Fibroblast of lung (primary cell): ENCODE data around the gene LDHAL6A. TPM values are rescaled to one million over a fixed set of nuclear protein-coding genes. Genes with fewer than 3 reads are reported as not detected.

Source experiments
- DNase-seq, 2 donors: peaks; one replicate each; pipeline versions ENCODE4 v3.0.0 to v3.0.0-alpha.2; 2010; ENCODE audit warnings: low read depth in 2 of 2
- H2AFZ ChIP-seq: 2 replicates; pipeline ENCODE4 v1.5.1; 2012; ENCODE audit warnings: low read length, control low read depth, inconsistent platforms
- H3K27ac ChIP-seq: 2 replicates; pipeline ENCODE4 v1.5.1; 2011; ENCODE audit warnings: low read length, control low read depth; ENCODE audit not compliant: insufficient read depth
- H3K27me3 ChIP-seq: 2 replicates; pipeline ENCODE4 v1.5.1; 2011; ENCODE audit warnings: mild to moderate bottlenecking, low read length; ENCODE audit not compliant: control insufficient read depth, insufficient read depth
- H3K36me3 ChIP-seq: 2 replicates; pipeline ENCODE4 v1.5.1; 2011; ENCODE audit warnings: low read length; ENCODE audit not compliant: control insufficient read depth, insufficient read depth
- H3K4me1 ChIP-seq: 2 replicates; pipeline ENCODE4 v1.5.1; 2011; ENCODE audit warnings: low read length; ENCODE audit not compliant: control insufficient read depth, insufficient read depth; ENCODE audit errors: extremely low read depth
- H3K4me2 ChIP-seq: 2 replicates; pipeline ENCODE4 v1.5.1; 2011; ENCODE audit warnings: low read length, control low read depth; ENCODE audit not compliant: insufficient read depth; ENCODE audit errors: extremely low read depth
- H3K4me3 ChIP-seq, 4 experiments: fragments of 200-600 bp in 1 of 4; sonication (generic) in 1 of 4; replicated peaks in 1 of 4; 2 replicates each; pipeline ENCODE4 v1.5.1; 2011 to 2016; ENCODE audit warnings: low read length in 4 of 4, low read depth in 3 of 4, mild to moderate bottlenecking in 3 of 4, control low read depth in 2 of 4, inconsistent platforms in 1 of 4, mixed read lengths in 1 of 4; ENCODE audit not compliant: insufficient read depth in 1 of 4; ENCODE audit errors: control extremely low read depth in 1 of 4
- H3K79me2 ChIP-seq: 2 replicates; pipeline ENCODE4 v1.5.1; 2012; ENCODE audit warnings: mild to moderate bottlenecking, low read length, inconsistent platforms; ENCODE audit not compliant: control insufficient read depth, insufficient read depth
- H3K9ac ChIP-seq: 2 replicates; pipeline ENCODE4 v1.5.1; 2011; ENCODE audit warnings: mild to moderate bottlenecking, low read length, control low read depth; ENCODE audit not compliant: insufficient read depth
- H3K9me3 ChIP-seq: 2 replicates; pipeline ENCODE4 v1.5.1; 2012; ENCODE audit warnings: low read depth, low read length; ENCODE audit not compliant: control insufficient read depth, insufficient read depth
- H4K20me1 ChIP-seq: 2 replicates; pipeline ENCODE4 v1.5.1; 2011; ENCODE audit warnings: low read length; ENCODE audit not compliant: control insufficient read depth, insufficient read depth; ENCODE audit errors: extremely low read depth
- EZH2 ChIP-seq: IDR thresholded peaks from 2 replicates; pipeline ENCODE4 v1.5.1; 2012; ENCODE audit warnings: low read length, control low read depth, mild to moderate bottlenecking; ENCODE audit errors: missing control alignments
- polyA plus RNA-seq, 2 donors: library from polyadenylated mRNA; depleted of rRNA in 1 of 2; stranded (reverse) in 1 of 2; unstranded in 1 of 2; fragments of >200 nt; gene quantifications; 2 replicates each; pipeline ENCODE4 v1.2.1, GENCODE V29; 2011 to 2012; ENCODE audit warnings: missing spikeins in 1 of 2
- total RNA-seq: library from RNA; depleted of rRNA; stranded (reverse); fragments of >200 nt; gene quantifications from 2 replicates; pipeline ENCODE4 v1.2.1, GENCODE V29; 2014
- TF ChIP-seq, protein P1 (sequence below), 2 donors: IDR thresholded peaks in 1 of 2; conservative IDR thresholded peaks in 1 of 2; 1 replicate in 1 of 2; 2 replicates in 1 of 2; pipeline ENCODE4 v1.5.1; 2011 to 2012; ENCODE audit warnings: low read length in 2 of 2, control low read depth in 1 of 2, inconsistent platforms in 1 of 2, low read depth in 1 of 2, mild to moderate bottlenecking in 1 of 2

The LDHAL6A gene
- total and polyA plus RNA-seq, 2 donors (not counting 1 experiment from before 2014, with no cell fraction given), result not detected

DNA sequence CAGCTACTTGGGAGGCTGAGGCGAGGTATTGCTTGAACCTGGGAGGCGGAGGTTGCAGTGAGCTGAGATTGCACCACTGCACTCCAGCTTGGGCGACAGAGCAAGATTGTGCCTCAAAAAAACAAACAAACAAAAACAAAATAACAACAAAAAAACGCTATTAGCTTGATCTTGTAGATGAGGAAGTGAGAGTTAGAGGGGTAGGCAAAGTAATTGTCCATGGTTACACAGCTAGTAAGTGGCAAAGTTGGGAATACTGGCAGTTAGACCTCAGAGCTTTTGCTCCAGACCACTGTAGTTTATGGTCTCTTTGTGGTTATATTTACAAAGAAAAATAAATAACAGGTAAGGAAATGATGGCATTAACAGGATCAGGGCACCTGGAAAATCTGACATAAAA lies 28.4 kb upstream of the LDHAL6A start:
- H3K27ac ChIP-seq, result no peak overlapping the region
- no peak overlapping the region for H2AFZ ChIP-seq
- no peaks in the 10 kb centered on the region for H3K4me1 ChIP-seq
- H3K4me3 ChIP-seq, result no peak overlapping the region
- no peaks in the 10 kb centered on the region for H3K36me3 ChIP-seq
- no peak for DNase-seq
- H3K9me3 ChIP-seq, result no peaks in the 10 kb centered on the region
- H4K20me1 ChIP-seq, result no peaks in the 10 kb centered on the region
- no peak overlapping the region for H3K4me2 ChIP-seq
- TF ChIP-seq, protein P1, sequence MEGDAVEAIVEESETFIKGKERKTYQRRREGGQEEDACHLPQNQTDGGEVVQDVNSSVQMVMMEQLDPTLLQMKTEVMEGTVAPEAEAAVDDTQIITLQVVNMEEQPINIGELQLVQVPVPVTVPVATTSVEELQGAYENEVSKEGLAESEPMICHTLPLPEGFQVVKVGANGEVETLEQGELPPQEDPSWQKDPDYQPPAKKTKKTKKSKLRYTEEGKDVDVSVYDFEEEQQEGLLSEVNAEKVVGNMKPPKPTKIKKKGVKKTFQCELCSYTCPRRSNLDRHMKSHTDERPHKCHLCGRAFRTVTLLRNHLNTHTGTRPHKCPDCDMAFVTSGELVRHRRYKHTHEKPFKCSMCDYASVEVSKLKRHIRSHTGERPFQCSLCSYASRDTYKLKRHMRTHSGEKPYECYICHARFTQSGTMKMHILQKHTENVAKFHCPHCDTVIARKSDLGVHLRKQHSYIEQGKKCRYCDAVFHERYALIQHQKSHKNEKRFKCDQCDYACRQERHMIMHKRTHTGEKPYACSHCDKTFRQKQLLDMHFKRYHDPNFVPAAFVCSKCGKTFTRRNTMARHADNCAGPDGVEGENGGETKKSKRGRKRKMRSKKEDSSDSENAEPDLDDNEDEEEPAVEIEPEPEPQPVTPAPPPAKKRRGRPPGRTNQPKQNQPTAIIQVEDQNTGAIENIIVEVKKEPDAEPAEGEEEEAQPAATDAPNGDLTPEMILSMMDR (conservative IDR thresholded peaks at IDR 0.05 in 1 of 2, IDR thresholded peaks at IDR 0.05 in 1 of 2; ENCODE audit: low read depth in 1 of 2, low read length in 2 of 2), result no peak
- TF ChIP-seq EZH2, result no peak
- no peak overlapping the region for H3K9ac ChIP-seq
- H3K27me3 ChIP-seq, result no peaks in the 10 kb centered on the region
- H3K79me2 ChIP-seq, result no peaks in the 10 kb centered on the region

DNA sequence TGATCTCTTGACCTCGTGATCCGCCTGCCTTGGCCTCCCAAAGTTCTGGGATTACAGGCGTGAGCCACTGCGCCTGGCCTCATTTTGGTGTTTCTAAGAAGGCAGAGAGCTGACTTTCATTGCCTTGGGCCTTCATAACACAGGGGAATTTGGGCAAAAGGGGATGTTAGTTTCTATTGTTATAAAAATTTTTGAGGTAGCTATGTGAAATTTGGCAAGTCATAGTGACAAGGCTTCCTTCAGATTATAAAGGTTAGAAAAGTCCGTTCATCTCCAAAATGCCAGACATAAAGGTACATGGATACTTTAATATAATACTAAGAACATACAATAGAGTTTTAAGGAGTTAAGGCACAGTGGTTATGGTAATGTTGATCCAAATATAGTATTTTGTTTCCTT lies 26.3 kb upstream of the LDHAL6A start:
- Histone ChIP-seq H3K27me3 (no peaks in the 10 kb centered on the region), H4K20me1 (no peaks in the 10 kb centered on the region), H3K9me3 (no peaks in the 10 kb centered on the region), H3K4me2 (no peak overlapping the region), H3K4me3 (no peak overlapping the region), H3K27ac (no peak overlapping the region), H3K9ac (no peak overlapping the region), H3K4me1 (no peaks in the 10 kb centered on the region), H2AFZ (no peak overlapping the region), H3K36me3 (no peaks in the 10 kb centered on the region), H3K79me2 (no peaks in the 10 kb centered on the region)
- no peak for DNase-seq
- TF ChIP-seq, protein P1 (conservative IDR thresholded peaks at IDR 0.05 in 1 of 2, IDR thresholded peaks at IDR 0.05 in 1 of 2; ENCODE audit: low read depth in 1 of 2, low read length in 2 of 2), result no peak
- no peak for TF ChIP-seq EZH2

DNA sequence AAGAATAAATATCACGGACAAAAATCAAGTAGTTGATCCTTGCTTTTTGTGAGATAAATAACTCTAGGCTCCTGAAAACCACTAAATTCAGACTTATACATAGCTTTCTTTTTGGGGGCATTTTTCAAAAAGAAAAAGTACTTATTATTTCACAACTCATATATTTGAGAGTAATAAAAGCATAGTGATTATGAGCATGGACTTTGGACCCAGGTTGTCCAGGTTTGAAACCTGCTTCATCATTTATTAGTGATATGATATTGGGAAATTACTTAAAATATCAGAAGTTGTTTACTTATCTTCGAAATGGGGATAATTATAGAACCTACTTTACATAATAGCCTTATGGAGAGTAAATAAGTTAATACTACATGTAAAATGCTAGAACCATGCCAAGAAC lies 17.0 kb upstream of the LDHAL6A start:
- H3K27ac ChIP-seq, result no peak overlapping the region
- H3K79me2 ChIP-seq, result no peaks in the 10 kb centered on the region
- TF ChIP-seq, protein P1 (conservative IDR thresholded peaks at IDR 0.05 in 1 of 2, IDR thresholded peaks at IDR 0.05 in 1 of 2; ENCODE audit: low read depth in 1 of 2, low read length in 2 of 2), result no peak
- no peak for TF ChIP-seq EZH2

More for the DNA sequence above, 17.0 kb upstream of the LDHAL6A start:
- Histone ChIP-seq H3K9ac (no peak overlapping the region), H3K4me1 (no peaks in the 10 kb centered on the region), H3K4me3 (no peak overlapping the region), H3K36me3 (no peaks in the 10 kb centered on the region), H3K27me3 (no peaks in the 10 kb centered on the region), H3K4me2 (no peak overlapping the region), H4K20me1 (no peaks in the 10 kb centered on the region), H3K9me3 (no peaks in the 10 kb centered on the region), H2AFZ (no peak overlapping the region)
- DNase-seq, result no peak
